ENCODE results near the gene LIX1.
"Not testable (repeated sequence)": the region's sequence is repeated elsewhere in the genome, so short reads cannot be mapped to it uniquely, and the experiment has no call there.

LIX1 gene

DNA sequence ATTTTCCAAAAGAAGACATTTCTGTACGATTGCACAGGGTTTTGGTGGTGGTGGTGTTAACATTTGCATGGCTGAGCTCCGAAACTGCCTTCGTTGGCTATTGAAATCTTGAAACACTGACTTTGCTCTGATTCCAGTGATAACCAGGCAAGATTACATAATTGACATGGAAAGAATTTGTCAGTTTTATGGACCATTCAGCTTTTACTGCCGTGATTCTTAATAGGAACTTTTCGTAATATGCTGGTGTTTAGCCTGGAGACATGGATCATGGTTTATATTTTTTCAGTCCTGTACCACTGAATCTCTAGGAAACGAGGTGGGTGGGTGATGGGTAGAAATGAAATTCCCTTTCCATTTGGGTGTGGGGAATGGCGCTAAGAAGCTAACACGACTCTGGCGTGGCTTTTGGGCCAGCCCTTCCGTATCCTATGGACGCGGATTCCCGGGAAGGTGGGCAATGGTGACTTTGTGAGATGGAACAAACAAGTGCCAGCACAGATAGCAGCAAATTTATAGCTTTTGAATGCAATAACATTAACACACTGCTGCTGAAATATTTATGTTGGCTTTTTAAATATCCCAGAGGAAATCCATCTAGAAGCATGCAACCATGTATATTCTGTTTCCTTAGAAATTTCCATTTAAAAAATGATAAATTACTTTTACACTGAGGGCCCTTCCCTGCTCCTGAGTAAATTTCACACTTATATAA lies 36.8 kb downstream of the LIX1 start:
- no peak for DNase-seq (ENCODE audit: extremely low read depth in 1 of 2, low read depth in 1 of 2)

DNA sequence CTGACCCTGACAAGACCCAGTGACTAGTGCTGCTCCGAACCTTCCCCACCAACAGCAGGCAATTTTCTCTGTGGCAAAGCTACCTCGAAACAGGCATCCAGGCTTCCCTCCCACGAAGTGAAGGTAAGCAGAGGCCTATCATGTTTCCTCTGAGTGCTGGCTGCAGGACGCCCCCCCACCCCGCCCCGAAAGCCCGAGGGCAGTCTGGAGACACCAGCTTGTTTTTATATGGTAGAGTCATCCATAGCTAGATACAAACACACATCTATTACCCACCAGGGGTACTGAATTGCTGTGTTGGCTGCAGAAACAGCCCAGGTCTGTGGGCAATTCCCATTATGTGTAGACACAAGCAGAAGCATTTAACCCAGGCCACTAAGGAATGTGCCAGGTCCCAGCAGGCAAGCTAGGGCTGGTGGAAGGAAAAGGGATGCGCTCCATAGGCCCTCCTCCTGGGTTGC lies 40.4 kb downstream of the LIX1 start:
- DNase-seq (ENCODE audit: extremely low read depth in 1 of 2, low read depth in 1 of 2): no peak

DNA sequence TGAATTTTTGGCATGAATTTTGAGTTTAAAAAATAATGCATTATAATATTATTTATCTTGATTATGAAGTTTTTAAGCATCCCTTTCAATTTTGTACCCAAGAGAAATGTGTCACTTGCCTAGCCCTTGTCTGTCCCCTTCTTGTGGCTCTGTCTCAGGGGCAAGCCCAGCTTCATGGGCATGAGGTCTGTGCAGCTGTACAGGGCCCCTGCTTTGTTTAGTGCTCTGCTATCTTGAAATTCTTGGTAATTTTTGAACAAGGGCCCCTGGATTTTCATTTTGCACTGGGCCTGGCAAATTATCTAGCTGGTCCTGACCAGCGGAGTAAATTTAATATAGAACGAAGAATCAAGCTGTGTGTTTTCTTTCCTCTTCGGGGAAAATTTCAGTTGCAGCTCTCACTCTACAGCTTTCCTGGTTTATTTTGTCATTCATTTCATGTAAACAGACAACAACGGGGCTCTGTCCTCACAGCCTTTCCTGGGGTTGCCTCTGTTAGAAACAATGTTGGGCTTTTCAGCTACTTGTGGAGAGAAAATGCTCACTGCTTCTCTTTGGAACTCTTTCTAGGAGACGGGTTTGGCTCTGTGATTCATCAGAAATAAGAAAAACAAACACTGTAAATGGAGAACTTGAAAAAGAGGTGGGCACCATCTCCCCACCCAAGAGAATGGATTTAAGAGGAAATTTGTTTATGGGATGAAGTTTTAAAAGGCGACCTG lies 41.1 kb downstream of the LIX1 start:
- no peak for DNase-seq (ENCODE audit: extremely low read depth in 1 of 2, low read depth in 1 of 2)

DNA sequence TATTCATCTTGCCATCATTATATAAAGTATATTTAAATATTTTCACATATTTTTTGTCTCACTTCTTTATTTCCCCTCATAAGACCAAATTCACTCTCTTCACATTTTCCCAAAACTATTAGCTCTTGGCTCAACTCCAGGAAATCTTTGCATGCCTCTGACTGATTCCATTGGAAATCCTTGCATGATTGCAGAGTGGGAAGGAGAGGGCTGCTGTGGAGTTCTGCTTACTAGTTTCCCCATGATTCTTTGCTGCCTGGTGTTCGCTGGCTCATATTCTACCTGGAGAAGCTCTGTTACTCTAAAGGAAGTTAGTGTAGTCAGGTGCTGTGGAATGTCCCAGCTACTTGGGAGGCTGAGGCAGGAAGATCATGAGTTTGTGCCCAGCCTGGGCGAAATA lies 41.9 kb downstream of the LIX1 start:
- DNase-seq (ENCODE audit: extremely low read depth in 1 of 2, low read depth in 1 of 2): no peak

DNA sequence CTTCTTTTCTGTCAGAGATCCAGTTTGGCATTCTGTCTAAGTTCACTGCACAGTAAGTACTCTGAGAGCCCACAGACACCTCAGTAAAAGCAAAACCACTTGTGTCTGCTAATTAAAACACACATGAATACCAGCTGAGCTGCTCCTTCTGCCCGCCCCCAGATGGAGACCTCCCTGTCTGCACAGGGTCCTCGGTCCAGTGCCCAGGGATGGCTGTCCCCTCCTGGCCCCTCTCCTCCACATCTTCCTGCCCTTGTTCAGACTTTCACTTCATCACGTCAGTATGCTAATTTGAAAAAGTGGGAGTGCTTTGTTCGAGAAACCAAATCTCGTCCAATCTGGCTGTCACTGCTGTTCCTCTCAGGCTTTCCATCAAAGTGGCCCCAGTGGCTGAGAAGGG lies 43.5 kb downstream of the LIX1 start:
- DNase-seq (ENCODE audit: extremely low read depth in 1 of 2, low read depth in 1 of 2): no peak

DNA sequence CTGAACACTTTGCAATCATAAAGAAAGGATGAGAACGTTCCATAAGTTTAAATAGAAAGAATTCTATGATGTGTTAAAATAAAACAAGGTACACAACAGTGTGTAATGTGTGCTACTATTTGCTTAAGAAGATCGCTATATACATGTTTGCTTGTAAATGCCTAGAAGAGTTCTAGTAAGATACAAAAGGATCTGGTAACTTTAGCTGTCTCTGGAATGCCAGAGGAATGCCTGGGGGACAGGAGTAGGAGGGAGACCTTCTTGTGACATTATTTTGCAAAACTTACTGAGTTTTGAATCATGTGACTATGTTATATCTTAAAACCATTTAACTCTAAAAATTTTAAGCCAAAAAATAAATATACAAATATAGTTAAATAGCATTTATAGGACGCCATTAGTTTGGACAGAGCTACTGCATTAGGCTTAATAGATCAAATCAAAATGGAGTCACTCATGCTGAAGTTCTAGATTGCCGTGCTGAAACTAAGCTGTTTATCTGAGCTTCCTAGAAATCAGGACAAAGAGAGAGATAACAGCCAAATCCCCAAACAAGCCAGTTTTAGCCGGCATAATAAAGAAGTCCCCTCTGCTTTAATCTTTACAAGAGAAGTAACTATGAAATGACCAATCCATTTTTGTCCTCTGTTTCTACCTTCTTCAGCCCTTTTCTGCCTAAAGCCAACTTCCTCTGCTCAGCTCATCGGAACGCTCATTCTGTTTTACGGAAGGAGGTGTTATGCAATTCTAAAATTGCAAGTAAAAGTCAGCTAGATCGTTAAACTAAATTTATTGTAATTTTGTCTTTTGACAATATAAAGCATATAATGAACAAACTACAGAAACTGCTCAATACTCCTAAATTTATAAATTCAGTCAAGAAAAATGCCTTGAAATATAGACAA lies 44.8 kb downstream of the LIX1 start:
- DNase-seq (ENCODE audit: extremely low read depth in 1 of 2, low read depth in 1 of 2): no peak

DNA sequence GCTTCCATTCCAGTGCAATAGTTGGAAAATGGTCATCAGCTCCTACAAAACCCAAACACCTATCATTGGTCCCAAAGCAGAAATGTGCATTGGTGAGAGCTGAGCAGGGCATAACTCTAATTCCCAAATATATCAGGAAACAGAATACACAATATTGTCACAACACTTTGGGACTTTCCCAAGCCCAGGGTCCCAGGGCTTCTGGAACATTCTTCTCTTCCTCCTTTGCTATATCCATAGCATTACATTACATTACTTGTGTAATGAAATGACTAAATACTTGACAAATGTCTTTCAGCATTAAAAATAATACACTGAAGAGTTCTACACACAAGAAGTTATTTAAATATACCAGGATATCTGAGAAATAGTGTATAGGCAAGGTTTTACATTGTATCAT lies 45.6 kb downstream of the LIX1 start:
- DNase-seq (ENCODE audit: extremely low read depth in 1 of 2, low read depth in 1 of 2): no peak

DNA sequence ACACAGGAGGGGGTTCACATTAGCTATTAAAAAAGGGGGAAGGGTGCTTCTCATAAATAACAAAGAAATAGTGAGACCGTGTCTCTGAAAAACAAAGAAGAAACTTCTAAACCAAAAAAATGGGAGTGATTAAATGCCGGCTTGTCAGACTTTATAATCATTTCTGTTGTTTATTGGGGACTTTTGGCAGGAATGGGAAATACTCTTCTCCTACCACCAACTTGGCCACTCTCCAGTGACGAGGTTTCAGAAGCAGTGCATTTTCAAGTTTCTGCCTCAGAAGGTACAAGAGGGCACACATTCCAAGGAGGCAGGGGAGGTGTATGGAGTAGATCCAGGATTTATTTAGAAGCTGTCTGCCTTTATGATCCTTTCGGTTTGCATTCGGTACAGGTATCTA lies 46.2 kb downstream of the LIX1 start:
- no peak for DNase-seq (ENCODE audit: extremely low read depth in 1 of 2, low read depth in 1 of 2)

DNA sequence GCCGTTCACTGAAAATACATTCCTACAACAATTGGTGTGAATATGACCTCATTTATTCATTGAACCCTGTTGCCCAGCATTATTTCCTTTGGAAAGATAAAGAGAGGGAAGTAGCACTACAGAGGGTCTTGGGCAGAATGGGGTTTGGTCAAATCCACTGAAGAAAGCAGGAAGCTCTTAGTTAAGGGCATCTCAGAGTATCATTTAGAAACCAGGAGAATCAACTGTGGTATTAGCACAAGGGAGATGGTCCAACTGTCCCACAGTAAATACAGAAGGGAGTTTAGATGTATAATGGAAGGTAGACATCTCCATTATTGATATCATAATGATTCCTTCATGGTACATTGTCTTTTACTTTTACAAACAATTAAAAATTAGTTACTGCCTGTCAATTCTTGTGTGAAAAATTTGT lies 47.1 kb downstream of the LIX1 start:
- no peak for DNase-seq (ENCODE audit: extremely low read depth in 1 of 2, low read depth in 1 of 2)

DNA sequence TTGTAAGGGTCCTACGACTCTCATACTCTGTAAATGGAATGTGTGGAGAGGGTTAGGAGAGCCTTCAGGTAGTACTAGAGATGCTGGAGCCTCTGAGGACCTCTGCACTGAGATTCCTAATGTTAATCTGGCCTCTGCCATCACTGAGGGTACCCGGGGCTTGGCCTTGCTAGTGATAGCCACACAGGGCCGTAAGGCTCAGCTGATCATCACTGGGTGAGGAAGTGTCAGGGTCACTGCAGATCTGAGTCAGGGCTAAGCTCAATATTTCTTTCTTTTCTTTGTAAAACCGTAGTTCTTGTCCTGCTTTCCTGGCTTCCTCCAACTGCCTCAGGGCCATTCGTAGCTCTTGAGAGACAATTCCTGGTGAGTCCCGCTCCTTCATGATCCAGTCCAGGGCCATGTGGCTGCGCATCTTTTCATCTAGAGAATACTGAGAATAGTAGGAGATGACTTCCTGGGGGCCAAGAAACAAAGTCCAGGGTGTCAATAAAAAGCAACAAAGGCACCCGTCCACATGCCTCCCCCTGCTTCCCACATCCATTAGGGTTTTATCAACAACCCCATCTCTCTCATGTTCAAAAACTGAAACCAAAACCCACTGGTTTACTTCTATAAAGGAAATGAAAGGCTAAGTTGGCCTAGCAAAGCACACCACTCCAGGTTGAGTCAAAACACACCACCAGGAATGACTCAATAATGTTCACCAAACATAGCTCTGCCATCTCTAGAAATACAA lies 47.7 kb downstream of the LIX1 start:
- DNase-seq (ENCODE audit: extremely low read depth in 1 of 2, low read depth in 1 of 2): no peak

DNA sequence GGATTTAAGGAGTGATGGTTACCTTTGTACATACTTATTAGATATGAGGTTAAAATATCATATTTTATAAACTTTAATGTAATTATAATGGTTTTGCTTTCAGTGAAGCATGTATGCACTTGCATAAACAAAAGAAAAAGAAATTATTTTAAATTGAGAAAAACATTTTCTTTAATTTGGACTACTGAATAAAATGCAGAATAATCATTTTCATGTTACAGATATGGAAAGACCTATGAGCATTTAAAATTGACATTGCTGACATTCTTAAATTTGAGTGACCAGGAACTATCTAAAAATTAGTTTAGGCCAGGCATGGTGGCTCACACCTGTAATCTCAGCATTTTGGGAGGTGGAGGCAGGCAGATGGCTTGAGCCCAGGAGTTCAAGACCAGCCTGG lies 49.2 kb downstream of the LIX1 start:
- no peak for DNase-seq (ENCODE audit: extremely low read depth in 1 of 2, low read depth in 1 of 2)

DNA sequence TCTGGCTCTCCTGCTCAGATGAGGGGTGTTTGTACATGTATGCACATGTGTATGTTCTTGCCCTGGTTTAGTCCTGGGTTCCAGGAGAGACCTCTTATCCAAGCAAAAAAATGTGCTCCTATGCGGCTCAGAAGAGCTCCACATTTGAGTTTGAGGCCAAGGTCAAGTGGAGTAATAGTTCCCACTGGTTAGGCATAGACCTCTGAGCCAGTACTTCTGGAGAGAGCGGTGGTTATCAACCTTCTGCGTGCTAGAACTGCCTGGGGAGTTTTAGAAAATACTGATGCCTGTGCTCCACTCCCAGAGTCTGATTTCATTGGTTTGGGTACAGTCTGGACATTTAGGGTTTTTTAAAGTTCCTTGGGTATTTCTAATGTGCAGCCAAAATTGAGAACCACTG lies 51.5 kb downstream of the LIX1 start:
- no peak for DNase-seq (ENCODE audit: extremely low read depth in 1 of 2, low read depth in 1 of 2)

DNA sequence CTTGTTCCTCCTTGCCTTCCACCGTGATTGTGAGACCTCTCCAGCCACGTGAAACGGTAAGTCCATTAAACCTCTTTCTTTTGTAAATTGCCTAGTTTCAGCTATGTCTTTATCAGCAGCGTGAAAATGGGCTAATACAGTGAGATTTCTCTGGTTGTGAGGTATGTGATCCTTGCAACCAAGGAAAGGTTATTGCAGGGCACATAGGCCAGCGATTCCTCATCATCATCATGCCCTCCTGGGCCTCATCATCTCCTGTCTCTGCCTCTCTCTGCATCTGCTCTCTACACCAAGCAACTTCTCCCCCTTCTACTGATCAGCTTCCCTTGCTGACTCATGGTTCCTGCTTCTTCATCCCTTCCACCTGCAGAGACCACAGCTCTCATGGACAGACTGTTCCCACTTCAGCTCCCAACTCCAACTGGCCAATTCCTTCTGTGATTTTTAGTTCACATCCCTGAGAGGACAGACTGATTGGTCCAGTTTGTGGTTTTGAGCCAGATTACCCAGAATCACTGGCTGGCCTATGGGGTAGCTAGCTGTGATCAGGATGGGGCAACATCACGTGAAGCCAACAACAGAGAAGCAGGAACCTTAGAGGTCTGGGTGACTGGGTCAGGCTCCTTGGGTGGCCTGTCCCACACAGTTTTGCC lies 53.1 kb downstream of the LIX1 start:
- DNase-seq (ENCODE audit: extremely low read depth in 1 of 2, low read depth in 1 of 2): no peak

DNA sequence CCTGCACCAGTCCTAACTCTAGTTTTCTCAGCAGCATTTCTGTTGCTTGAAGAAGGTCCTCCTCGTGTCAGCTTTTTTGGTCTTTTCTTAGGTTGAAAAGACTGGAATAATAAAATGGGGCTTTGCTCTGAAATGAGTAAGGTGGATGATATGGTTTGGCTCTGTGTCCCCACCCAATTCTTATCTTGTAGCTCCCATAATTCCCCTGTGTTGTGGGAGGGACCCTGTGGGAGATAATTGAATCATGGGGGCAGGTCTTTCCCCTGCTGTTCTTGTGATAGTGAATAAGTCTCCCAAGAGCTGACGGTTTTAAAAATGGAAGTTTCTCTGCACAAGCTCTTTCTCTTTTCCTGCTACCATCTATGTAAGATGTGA lies 53.6 kb downstream of the LIX1 start:
- DNase-seq (ENCODE audit: extremely low read depth in 1 of 2, low read depth in 1 of 2): no peak

DNA sequence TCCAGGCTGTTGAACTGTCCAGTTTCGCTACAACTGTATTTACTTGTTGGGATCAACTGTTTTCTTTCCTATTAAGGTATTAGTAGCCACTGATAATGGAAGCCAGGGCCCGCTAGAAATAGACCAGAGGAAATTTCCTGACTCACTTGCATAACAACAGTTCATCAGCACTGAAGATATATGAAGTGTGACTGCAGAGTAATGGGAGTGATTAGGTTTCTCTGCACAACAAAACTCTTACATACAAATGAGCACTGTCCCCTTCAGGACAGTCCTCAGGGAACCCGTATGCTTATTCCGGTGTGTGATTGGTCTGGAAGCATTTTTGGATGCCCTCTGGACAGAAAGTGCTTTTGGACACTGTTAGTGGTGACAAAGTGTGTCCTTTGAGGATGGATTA lies 55.3 kb downstream of the LIX1 start:
- DNase-seq (ENCODE audit: extremely low read depth in 1 of 2, low read depth in 1 of 2): no peak

DNA sequence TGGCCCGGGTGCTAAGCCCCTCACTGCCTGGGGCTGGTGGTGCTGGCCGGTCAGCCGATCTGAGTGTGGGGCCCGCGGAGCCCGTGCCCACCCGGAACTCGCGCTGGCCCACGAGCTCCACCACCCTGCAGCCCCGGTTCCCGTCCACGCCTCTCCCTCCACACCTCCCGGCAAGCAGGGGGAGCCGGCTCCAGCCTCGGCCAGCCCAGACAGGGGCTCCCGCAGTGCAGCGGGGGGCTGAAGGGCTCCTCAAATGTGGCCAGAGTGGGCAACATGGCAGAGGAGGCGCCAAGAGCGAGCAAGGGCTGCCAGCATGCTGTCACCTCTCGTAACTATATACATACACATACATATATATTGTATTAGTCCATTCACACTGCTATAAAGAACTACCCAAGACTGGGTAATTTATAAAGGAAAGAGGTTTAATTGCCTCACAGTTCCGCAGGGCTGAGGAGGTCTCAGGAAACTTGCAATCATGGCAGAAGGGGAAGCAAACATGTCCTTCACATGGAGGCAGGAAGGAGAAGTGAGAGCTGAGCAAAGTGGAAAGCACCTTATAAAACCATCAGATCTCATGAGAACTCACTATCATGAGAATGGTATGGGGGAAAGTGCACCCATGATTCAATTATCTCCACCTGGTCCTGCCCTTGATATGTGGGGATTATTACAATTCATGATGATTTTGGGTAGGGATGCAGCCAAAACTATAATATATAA lies 56.8 kb downstream of the LIX1 start:
- DNase-seq (ENCODE audit: extremely low read depth in 1 of 2, low read depth in 1 of 2): no peak

DNA sequence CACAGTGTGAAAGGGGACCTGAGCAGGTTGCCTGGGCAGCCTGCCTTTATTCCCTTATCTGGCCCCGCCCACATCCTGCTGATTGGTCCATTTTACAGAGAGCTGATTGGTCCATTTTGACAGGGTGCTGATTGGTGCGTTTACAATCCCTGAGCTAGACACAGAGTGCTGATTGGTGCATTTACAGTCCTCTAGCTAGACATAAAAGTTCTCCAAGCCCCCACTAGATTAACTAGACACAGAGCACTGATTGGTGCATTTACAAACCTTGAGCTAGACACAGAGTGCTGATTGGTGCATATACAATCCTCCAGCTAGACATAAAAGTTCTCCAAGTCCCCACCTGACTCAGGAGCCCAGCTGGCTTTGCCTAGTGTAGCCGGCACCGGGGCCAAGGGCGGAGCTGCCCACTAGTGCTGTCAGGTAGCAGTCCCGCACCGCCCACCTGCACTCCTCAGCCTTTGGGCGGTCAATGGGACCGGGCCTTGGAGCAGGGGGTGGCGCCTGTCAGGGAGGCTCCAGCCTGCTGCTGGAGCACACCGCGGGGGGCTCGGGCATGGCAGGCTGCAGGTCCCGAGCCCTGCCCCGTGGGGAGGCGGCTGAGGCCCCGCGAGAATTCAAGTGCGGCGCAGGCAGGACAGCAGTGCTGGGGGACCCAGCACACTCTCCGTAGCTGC lies 57.5 kb downstream of the LIX1 start:
- DNase-seq (ENCODE audit: extremely low read depth in 1 of 2, low read depth in 1 of 2): not testable (repeated sequence)

DNA sequence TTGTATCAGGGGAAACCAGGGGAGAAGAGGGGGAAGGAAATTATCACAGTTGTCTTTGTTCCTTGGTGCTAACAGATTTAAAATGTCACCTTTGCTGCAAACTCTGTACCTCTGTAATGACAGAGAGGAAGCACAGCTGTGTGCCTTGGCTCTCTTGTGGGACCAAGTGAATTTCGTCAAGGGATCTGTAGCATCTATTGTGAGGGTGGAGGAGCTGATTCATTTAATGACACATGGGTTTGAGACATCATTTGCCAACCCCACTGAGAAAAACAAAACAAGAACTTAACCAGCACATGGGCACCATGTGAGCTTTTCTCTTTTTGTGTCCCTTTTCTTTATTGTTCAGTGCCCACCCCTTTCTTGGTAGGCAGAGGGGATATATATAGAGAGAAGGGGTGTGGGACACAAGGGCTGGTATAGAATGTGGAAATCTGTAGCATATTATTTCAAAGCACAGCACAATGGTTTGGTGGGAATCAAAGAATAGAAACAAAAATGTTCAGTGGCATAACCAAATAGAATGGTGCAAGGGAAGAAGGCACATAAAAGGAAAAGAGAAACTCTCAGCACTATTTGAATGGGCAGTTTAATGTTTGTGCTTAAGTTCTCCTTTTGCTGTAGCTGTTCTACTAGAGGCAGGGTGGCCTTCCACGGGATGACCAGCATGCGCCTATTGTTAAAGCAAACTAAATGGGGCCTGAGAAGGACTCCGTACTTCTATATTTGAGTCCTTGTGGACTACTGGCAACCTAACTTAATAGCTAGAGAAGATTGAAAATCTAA lies 63.3 kb downstream of the LIX1 start:
- no peak for DNase-seq (ENCODE audit: extremely low read depth in 1 of 2, low read depth in 1 of 2)
